ENCODE results near the gene GDI2.

- TF ChIP-seq CTCF (IDR thresholded peaks at IDR 0.05; ENCODE audit: low read depth, low read length) (no peak), EZH2phosphoT487 (IDR thresholded peaks at IDR 0.05; ENCODE audit: low read depth) (no peak)
Measured at GRCh38 chr10:5794236-5794635, 19.0 kb downstream of the GDI2 start.
